OCI-LY7 (cell line): ENCODE data around the gene TMEM89. TPM values are rescaled to one million over a fixed set of nuclear protein-coding genes. Genes with fewer than 3 reads are reported as not detected.

Experiments used
- BruUV-seq: library from RNA; stranded (reverse); fragments of 400-500 nt; replicated peaks from 2 replicates; lab custom pipeline; 2021; lab: Mats Ljungman, UMichigan
- CTCF ChIA-PET: fragments of 300-600 bp; sonication (Branson Sonifier 250); formaldehyde crosslinking; loops from one replicate; lab custom pipeline; 2022; ENCODE audit warnings: antibody characterized with exemption; ENCODE audit not compliant: unreplicated experiment; lab: Charles Lee
- POLR2A ChIA-PET: fragments of 300-600 bp; sonication (Branson Sonifier 250); formaldehyde crosslinking; loops from one replicate; lab custom pipeline; 2022; ENCODE audit warnings: antibody characterized with exemption; lab: Charles Lee
- DNase-seq: peaks from one replicate; pipeline ENCODE4 v3.0.0-alpha.2; 2015; ENCODE audit warnings: low spot score
- H2AFZ ChIP-seq: fragments of 200-600 bp; sonication (generic), shearing (Covaris generic); 2 replicates; pipeline ENCODE4 v1.6.1; 2014; ENCODE audit warnings: mild to moderate bottlenecking, antibody characterized with exemption, low read length, moderate library complexity
- H3K27ac ChIP-seq: fragments of 200-600 bp; sonication (generic); 2 replicates; pipeline ENCODE4 v1.5.1; 2014; ENCODE audit warnings: mixed run types, low read depth, mild to moderate bottlenecking, moderate library complexity, low read length, inconsistent platforms; ENCODE audit not compliant: poor library complexity, severe bottlenecking
- H3K36me3 ChIP-seq: fragments of 200-600 bp; sonication (generic); 2 replicates; pipeline ENCODE4 v1.6.1; 2014; ENCODE audit warnings: mild to moderate bottlenecking, antibody characterized with exemption, low read length, moderate library complexity, mixed read lengths; ENCODE audit not compliant: insufficient read depth
- H3K4me1 ChIP-seq: fragments of 200-600 bp; sonication (generic); 2 replicates; pipeline ENCODE4 v1.5.1; 2014; ENCODE audit warnings: mild to moderate bottlenecking, low read length; ENCODE audit not compliant: insufficient read depth, poor library complexity, severe bottlenecking
- H3K4me2 ChIP-seq: fragments of 200-600 bp; sonication (generic); 2 replicates; pipeline ENCODE4 v1.6.1; 2014; ENCODE audit warnings: mild to moderate bottlenecking, low read length
- H3K4me3 ChIP-seq: fragments of 200-600 bp; sonication (generic); 2 replicates; pipeline ENCODE4 v1.5.1; 2014; ENCODE audit warnings: mild to moderate bottlenecking, low read depth, low read length; ENCODE audit not compliant: poor library complexity, severe bottlenecking
- H3K79me2 ChIP-seq: fragments of 200-600 bp; sonication (generic); 2 replicates; pipeline ENCODE4 v1.6.1; 2016; ENCODE audit warnings: low read depth, mild to moderate bottlenecking, low read length, moderate library complexity, mixed read lengths; ENCODE audit not compliant: insufficient read depth
- H3K9me2 ChIP-seq: fragments of 200-600 bp; sonication (generic); 2 replicates; pipeline ENCODE4 v1.6.1; 2016; ENCODE audit warnings: mild to moderate bottlenecking, low read length, mixed read lengths; ENCODE audit not compliant: insufficient read depth
- H3K9me3 ChIP-seq: fragments of 200-600 bp; sonication (generic); 2 replicates; pipeline ENCODE4 v1.6.1; 2014; ENCODE audit warnings: mild to moderate bottlenecking, mixed run types, low read length, mixed read lengths
- H4K20me1 ChIP-seq: fragments of 200-600 bp; sonication (generic); 2 replicates; pipeline ENCODE4 v1.6.1; 2014; ENCODE audit warnings: mild to moderate bottlenecking, antibody characterized with exemption, low read length, moderate library complexity, mixed read lengths; ENCODE audit not compliant: insufficient read depth
- CTCF ChIP-seq: fragments of 200-600 bp; sonication (generic); conservative IDR thresholded peaks from 2 replicates; pipeline ENCODE4 v1.5.1; 2014; ENCODE audit warnings: mild to moderate bottlenecking, antibody characterized with exemption, low read length, moderate library complexity, mixed read lengths
- EZH2phosphoT487 ChIP-seq: fragments of 200-600 bp; sonication (generic); IDR thresholded peaks from 2 replicates; pipeline ENCODE4 v1.6.1; 2018; ENCODE audit warnings: low read depth, borderline replicate concordance, mild to moderate bottlenecking, mixed run types, antibody characterized with exemption, low read length, moderate library complexity, mixed read lengths
- intact Hi-C: fragments of 100-400 bp; cut with micrococcal nuclease; formaldehyde crosslinking; loops from one replicate; pipeline ENCODE4 v1.10.0; 2022; ENCODE audit not compliant: unreplicated experiment
- total RNA-seq, 2 experiments: library from RNA; depleted of rRNA in 1 of 2; stranded (reverse); fragments of >200 nt in 1 of 2; shearing (Covaris generic) in 1 of 2; gene quantifications; 2 replicates each; pipeline ENCODE4 v1.2.3, GENCODE V29; 2014 to 2022

The TMEM89 gene
- total RNA-seq, 2 experiments from 2014 or later, result 1.6 TPM; not detected in 1

- ChIA-PET POLR2A (no interaction called here), CTCF (no interaction called here)
- H3K79me2 ChIP-seq, result no peaks in the 10 kb centered on the region
- H3K27ac ChIP-seq, result no peak overlapping the region
- no peaks in the 10 kb centered on the region for H4K20me1 ChIP-seq
- peak; percentile 87 for DNase-seq
- no peaks in the 10 kb centered on the region for H3K9me3 ChIP-seq
- no peaks in the 10 kb centered on the region for H3K9me2 ChIP-seq
- no peaks in the 10 kb centered on the region for H3K36me3 ChIP-seq
- intact Hi-C loops, result loop anchor here (1.0 to 2.0 kb wide), 2 partner anchors 21 to 255 kb away; partner anchors contain the start of gene SLC26A6
- peak overlapping the region; percentile 44; the same call in 1 of the 2 replicates for H2AFZ ChIP-seq
- peak overlapping the region; percentile 67 for H3K4me3 ChIP-seq
- no peak for TF ChIP-seq EZH2phosphoT487
- peak; percentile 74 for TF ChIP-seq CTCF
- peak overlapping the region; percentile 73 for H3K4me2 ChIP-seq
- peaks cover 4% of the 10 kb centered on the region for H3K4me1 ChIP-seq
- BruUV-seq, result no TSS peak
Observed at GRCh38 chr3:48656061-48656840, 34.7 kb upstream of the TMEM89 start.

GRCh38 chr3:48655606-48656005, 34.0 kb upstream of the TMEM89 start:
- intact Hi-C loops, result loop anchor here (1.0 to 2.0 kb wide), 2 partner anchors 20 to 255 kb away; partner anchors contain the start of gene SLC26A6
- H3K9me3 ChIP-seq, result no peaks in the 10 kb centered on the region
- no TSS peak for BruUV-seq
- no peak overlapping the region; the same call in 1 of the 2 replicates for H2AFZ ChIP-seq
- H3K36me3 ChIP-seq, result no peaks in the 10 kb centered on the region
- H4K20me1 ChIP-seq, result no peaks in the 10 kb centered on the region
- TF ChIP-seq EZH2phosphoT487 (no peak), CTCF (no peak)
- H3K9me2 ChIP-seq, result no peaks in the 10 kb centered on the region
- POLR2A ChIA-PET, result no interaction called here
- H3K4me3 ChIP-seq, result peak overlapping the region; percentile 67
- DNase-seq, result peak; percentile 33
- CTCF ChIA-PET, result no interaction called here
- peak overlapping the region; percentile 73; the same call in 1 of the 2 replicates for H3K4me2 ChIP-seq
- no peak overlapping the region for H3K27ac ChIP-seq
- H3K4me1 ChIP-seq, result peaks cover 4% of the 10 kb centered on the region
- H3K79me2 ChIP-seq, result no peaks in the 10 kb centered on the region

- no peak overlapping the region for H3K27ac ChIP-seq
- no peaks in the 10 kb centered on the region for H3K9me3 ChIP-seq
- TF ChIP-seq CTCF, result no peak
- TF ChIP-seq EZH2phosphoT487, result no peak
- H3K9me2 ChIP-seq, result no peaks in the 10 kb centered on the region
- no peaks in the 10 kb centered on the region for H3K36me3 ChIP-seq
- DNase-seq, result no peak
- POLR2A ChIA-PET, result no interaction called here
- peaks cover 4% of the 10 kb centered on the region for H3K4me1 ChIP-seq
- no peak overlapping the region for H2AFZ ChIP-seq
- no TSS peak for BruUV-seq
- CTCF ChIA-PET, result no interaction called here
- intact Hi-C loops, result no loop called here
- peak overlapping the region; percentile 73; the same call in 1 of the 2 replicates for H3K4me2 ChIP-seq
- H3K4me3 ChIP-seq, result no peak overlapping the region
- H4K20me1 ChIP-seq, result no peaks in the 10 kb centered on the region
- no peaks in the 10 kb centered on the region for H3K79me2 ChIP-seq
Observed at GRCh38 chr3:48655063-48655462, 33.5 kb upstream of the TMEM89 start.
